AG10803 (cell line): ENCODE data around the gene GRB10.

ENCODE experiments used
- DNase-seq: peaks from one replicate; pipeline ENCODE4 v3.0.0; 2010; ENCODE audit warnings: low read depth
- H3K4me3 ChIP-seq: 2 replicates; pipeline ENCODE4 v1.5.1; 2011; ENCODE audit warnings: mild to moderate bottlenecking, low read length, control low read depth
- CTCF ChIP-seq: conservative IDR thresholded peaks from 2 replicates; pipeline ENCODE4 v1.5.1; 2011; ENCODE audit warnings: mild to moderate bottlenecking, low read length, control low read depth, inconsistent platforms

GRB10 gene

GRCh38 chr7:50795253-50795652, 12.6 kb upstream of the GRB10 start:
- DNase-seq = no peak
- no peak overlapping the region for H3K4me3 ChIP-seq
- TF ChIP-seq CTCF = no peak

DNA sequence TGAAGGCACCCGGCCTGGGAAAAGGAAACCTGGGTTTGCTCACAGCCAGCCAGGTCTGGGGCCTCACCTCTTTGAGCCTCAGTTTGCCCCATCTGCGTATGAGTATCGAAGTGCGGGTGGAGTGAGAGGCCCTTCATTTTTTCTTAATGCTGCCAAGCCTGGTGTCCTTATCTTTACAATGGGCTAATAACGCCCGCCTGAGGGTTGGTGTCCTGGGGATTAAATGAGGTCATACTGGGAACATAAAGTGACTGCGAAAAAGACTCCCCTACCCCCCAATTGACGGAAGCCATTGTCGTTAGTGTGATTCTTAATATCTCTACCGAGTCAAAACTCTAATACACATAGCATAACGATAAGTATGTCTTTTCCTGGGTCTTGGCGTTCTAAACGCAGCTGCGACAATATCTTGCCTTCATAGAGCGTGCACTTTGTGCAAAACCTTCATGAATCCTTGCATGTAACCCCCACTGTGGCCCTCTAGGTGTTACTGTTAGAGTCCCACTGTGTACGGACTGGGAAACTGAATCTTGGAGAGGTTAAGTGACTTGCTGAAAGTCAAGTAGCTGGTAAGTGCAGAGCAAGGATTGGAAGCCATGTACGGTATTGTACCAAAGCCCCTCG, 11.4 kb upstream of the GRB10 start:
- no peak for TF ChIP-seq CTCF
- DNase-seq = no peak

GRCh38 chr7:50793120-50793946, 10.6 kb upstream of the GRB10 start:
- TF ChIP-seq CTCF = no peak
- DNase-seq = peak; percentile 56
- H3K4me3 ChIP-seq = peak overlapping the region; percentile 70

More for the DNA sequence above, 11.4 kb upstream of the GRB10 start:
- H3K4me3 ChIP-seq = peak overlapping the region; percentile 60

GRCh38 chr7:50792342-50793119, 9.8 kb upstream of the GRB10 start:
- peak overlapping the region; percentile 70 for H3K4me3 ChIP-seq
- no peak for TF ChIP-seq CTCF
- peak; percentile 49 for DNase-seq

DNA sequence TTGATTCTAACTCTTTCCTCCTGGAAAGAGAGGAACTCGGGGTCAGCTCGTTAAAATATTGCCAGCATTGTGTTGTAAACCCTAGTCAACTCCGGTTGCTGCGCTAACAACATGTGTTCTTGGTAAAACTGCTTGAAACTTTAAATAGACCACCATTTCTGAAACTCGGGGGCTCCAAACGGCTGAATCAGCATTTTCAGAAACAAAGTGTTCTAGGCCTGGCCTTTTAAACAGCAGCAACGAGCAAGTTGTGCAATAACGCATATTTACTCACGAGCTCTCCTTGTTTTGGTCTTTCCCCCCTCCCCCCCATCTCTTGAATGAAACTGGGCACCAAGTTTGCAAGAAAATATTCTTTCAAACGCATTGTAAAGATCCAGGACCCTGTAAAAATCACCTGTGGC, 9.2 kb upstream of the GRB10 start:
- DNase-seq = peak; percentile 59
- peak overlapping the region; percentile 70 for H3K4me3 ChIP-seq
- no peak for TF ChIP-seq CTCF

- no peak for TF ChIP-seq CTCF
- no peak for DNase-seq
- peak overlapping the region; percentile 70 for H3K4me3 ChIP-seq
These were observed 8.8 kb upstream of the GRB10 start for GRCh38 chr7:50791363-50791937.
